Activated CD4-positive, alpha-beta T cell treated with anti-CD3 and anti-CD28 coated beads, Interleukin-2, Interleukin-6, amounts not matched to agents 100 ng/mL and 50 ng/mL, durations not matched to agents 16 hours and 8 hours (primary cell): ENCODE measurements around the gene CTSE.

Source experiments
- DNase-seq: peaks from one replicate; pipeline ENCODE4 v3.0.0-alpha.2; 2020

Gene CTSE

DNA sequence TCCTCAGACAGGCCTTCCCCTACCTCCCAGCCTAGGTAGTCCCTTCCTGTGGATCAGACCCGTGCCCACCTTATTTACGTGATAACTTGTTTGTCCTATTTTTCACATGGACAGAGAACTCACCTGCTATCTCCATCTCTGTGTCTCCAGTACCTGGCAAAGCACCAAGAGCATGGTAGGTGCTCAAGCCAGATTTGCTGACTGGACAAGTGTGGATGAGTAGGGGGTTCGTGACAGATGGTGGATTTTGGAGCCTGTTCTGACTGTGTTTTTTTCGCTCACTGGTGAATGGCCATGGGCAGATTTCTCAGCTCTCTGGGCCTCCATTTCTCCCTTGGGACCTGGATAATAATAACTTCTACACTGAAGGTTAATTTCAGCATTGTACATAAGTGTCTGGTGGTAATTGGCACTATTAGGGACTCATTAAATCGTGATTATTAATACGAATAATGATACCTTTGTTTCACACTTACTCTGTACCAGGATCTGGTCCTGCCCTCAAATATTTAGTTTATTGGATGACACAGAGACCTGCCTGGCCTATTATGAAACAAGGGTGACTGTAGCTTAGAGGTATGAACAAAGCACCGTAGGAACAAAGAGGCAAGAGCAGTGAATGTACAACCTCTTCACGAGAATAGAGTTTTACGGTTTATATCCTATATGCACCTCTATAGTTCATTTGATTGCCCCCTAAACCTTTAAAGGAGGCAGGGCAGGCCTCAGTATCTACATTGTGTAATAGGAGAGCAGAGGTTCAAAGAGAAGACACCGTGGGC, 56.0 kb downstream of the CTSE start:
- DNase-seq = no peak

DNA sequence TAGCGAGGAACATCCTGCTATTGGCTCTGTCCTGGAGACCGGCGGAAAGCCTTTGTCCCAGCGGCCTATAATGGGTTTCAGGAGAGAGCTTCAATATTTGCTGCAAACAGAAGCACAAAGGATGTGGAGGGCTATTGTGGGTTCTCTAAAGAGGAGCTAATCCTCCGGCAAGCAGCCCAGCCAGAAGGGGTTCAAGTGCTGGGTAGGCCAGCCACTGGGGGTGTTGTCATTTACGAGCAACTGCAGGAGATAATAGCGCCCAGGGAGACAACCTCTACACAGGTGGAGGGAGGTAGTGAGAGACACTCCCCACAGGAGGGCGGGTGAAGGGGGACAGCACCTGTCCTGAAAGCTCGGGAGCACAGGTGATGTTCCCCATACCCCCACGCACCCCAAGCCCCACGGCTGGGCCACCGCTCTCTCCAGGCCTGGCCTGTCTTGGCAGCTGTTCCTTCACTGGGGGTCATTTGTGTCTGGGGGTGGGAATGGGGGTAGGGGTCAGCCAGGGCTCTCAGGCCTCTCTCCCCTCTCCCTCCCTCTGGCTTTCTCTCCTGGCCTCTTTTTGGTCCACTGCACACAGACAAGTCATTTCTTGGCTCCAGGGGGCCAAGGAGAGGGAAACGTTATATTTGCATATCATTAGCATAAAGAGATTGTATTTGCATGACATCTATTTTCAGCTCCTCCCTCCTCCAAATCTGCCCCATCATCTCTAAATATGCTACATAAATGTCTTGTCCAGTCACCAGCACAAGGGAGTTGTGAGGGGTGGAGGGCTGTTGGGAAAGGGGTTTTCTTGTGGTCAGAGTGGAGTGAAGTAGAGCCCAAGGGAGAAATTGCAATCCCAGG, 58.4 kb downstream of the CTSE start:
- DNase-seq = no peak

GRCh38 chr1:205963352-205964155, 60.1 kb downstream of the CTSE start:
- peak; percentile 13 for DNase-seq

DNA sequence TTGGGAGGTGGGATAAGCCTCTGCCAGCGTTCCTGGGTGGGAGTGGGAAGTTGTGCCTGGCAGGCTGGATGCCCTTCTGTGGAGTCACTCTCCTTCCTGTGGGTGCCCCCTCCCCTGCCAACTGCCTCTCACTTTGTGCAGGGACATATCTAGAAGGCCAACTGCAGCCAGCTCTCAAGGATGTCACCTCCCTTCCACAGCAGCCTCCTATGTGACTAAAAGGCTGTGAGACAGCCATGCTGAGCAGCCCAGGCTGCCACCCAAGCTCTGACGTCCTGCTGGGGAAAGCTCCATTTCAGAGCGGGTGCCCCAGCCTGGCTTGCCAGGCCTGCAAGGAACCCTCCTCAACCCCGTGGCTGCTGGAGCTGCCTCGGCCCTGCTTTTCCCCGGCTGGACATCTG, 60.9 kb downstream of the CTSE start:
- DNase-seq = no peak

GRCh38 chr1:205961991-205962820, 61.5 kb downstream of the CTSE start:
- no peak for DNase-seq

- DNase-seq = peak; percentile 50
Observed at GRCh38 chr1:205961405-205961804, 62.3 kb downstream of the CTSE start.

GRCh38 chr1:205959789-205960188, 63.9 kb downstream of the CTSE start:
- DNase-seq = no peak
